ENCODE data around the gene STIMATE.

GRCh38 chr3:52796411-52796810 lies 100.9 kb downstream of the STIMATE start:
- TF ChIP-seq, protein P1, sequence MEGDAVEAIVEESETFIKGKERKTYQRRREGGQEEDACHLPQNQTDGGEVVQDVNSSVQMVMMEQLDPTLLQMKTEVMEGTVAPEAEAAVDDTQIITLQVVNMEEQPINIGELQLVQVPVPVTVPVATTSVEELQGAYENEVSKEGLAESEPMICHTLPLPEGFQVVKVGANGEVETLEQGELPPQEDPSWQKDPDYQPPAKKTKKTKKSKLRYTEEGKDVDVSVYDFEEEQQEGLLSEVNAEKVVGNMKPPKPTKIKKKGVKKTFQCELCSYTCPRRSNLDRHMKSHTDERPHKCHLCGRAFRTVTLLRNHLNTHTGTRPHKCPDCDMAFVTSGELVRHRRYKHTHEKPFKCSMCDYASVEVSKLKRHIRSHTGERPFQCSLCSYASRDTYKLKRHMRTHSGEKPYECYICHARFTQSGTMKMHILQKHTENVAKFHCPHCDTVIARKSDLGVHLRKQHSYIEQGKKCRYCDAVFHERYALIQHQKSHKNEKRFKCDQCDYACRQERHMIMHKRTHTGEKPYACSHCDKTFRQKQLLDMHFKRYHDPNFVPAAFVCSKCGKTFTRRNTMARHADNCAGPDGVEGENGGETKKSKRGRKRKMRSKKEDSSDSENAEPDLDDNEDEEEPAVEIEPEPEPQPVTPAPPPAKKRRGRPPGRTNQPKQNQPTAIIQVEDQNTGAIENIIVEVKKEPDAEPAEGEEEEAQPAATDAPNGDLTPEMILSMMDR (IDR thresholded peaks at IDR 0.05): no peak
- TF ChIP-seq, protein P2, sequence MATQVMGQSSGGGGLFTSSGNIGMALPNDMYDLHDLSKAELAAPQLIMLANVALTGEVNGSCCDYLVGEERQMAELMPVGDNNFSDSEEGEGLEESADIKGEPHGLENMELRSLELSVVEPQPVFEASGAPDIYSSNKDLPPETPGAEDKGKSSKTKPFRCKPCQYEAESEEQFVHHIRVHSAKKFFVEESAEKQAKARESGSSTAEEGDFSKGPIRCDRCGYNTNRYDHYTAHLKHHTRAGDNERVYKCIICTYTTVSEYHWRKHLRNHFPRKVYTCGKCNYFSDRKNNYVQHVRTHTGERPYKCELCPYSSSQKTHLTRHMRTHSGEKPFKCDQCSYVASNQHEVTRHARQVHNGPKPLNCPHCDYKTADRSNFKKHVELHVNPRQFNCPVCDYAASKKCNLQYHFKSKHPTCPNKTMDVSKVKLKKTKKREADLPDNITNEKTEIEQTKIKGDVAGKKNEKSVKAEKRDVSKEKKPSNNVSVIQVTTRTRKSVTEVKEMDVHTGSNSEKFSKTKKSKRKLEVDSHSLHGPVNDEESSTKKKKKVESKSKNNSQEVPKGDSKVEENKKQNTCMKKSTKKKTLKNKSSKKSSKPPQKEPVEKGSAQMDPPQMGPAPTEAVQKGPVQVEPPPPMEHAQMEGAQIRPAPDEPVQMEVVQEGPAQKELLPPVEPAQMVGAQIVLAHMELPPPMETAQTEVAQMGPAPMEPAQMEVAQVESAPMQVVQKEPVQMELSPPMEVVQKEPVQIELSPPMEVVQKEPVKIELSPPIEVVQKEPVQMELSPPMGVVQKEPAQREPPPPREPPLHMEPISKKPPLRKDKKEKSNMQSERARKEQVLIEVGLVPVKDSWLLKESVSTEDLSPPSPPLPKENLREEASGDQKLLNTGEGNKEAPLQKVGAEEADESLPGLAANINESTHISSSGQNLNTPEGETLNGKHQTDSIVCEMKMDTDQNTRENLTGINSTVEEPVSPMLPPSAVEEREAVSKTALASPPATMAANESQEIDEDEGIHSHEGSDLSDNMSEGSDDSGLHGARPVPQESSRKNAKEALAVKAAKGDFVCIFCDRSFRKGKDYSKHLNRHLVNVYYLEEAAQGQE (IDR thresholded peaks at IDR 0.05; ENCODE audit: insufficient read depth in 1 of 2, low read depth in 2 of 2, low read length in 1 of 2): no peak
- TF ChIP-seq SIN3A (IDR thresholded peaks at IDR 0.05; ENCODE audit: borderline replicate concordance, insufficient read depth, low read depth, low read length): no peak
- TF ChIP-seq POLR2AphosphoS5 (IDR thresholded peaks at IDR 0.05; ENCODE audit: low read depth, low read length): no peak

All from Panc1 (cell line).